Esophagus muscularis mucosa (tissue), 4 donors: Measurements from ENCODE around the gene AGMAT. TPM values are rescaled to one million over a fixed set of nuclear protein-coding genes. Genes with fewer than 3 reads are reported as not detected.

Source experiments
- DNase-seq: peaks from one replicate; pipeline ENCODE4 v3.0.0-alpha.2; 2017; ENCODE audit errors: extremely low spot score
- H3K27ac ChIP-seq, 4 donors: fragments of 200-600 bp; sonication (generic); replicated peaks in 1 of 4; 1 replicate in 3 of 4; 2 replicates in 1 of 4; pipeline ENCODE4 v1.5.1; 2016 to 2019; ENCODE audit warnings: mild to moderate bottlenecking in 1 of 4
- H3K27me3 ChIP-seq, 4 donors: fragments of 200-600 bp; sonication (generic); one replicate each; pipeline versions ENCODE4 v1.5.1 to v1.6.0; 2016 to 2019
- H3K36me3 ChIP-seq, 4 donors: fragments of 200-600 bp; sonication (generic); one replicate each; pipeline ENCODE4 v1.5.1; 2016 to 2019
- H3K4me1 ChIP-seq, 4 donors: fragments of 200-600 bp; sonication (generic); one replicate each; pipeline ENCODE4 v1.5.1; 2016 to 2019
- H3K4me3 ChIP-seq, 4 donors: fragments of 200-600 bp; sonication (generic); 1 replicate in 2 of 4; 2 replicates in 2 of 4; pipeline ENCODE4 v1.5.1; 2016 to 2019; ENCODE audit warnings: mild to moderate bottlenecking in 4 of 4, moderate library complexity in 1 of 4
- H3K9me3 ChIP-seq, 4 donors: fragments of 200-600 bp; sonication (generic); 1 replicate in 3 of 4; 2 replicates in 1 of 4; pipeline ENCODE4 v1.5.1; 2016 to 2019
- CTCF ChIP-seq, 3 experiments: fragments of 200-600 bp in 2 of 3; fragments of 450-650 bp in 1 of 3; sonication (generic) in 2 of 3; IDR thresholded peaks; one replicate each; pipeline ENCODE4 v1.5.1; 2017 to 2019; ENCODE audit warnings: antibody characterized with exemption in 3 of 3, mild to moderate bottlenecking in 2 of 3, moderate library complexity in 1 of 3
- EP300 ChIP-seq: sonication (generic); formaldehyde crosslinking; IDR thresholded peaks from one replicate; pipeline ENCODE4 v1.6.1; 2017; ENCODE audit warnings: antibody characterized with exemption
- POLR2A ChIP-seq: fragments of 450-650 bp; IDR thresholded peaks from one replicate; pipeline ENCODE4 v1.6.1; 2017; ENCODE audit warnings: antibody characterized with exemption, moderate library complexity, mild to moderate bottlenecking, low read depth
- POLR2AphosphoS5 ChIP-seq, 2 donors: sonication (generic); formaldehyde crosslinking; IDR thresholded peaks; one replicate each; pipeline ENCODE4 v1.6.1; 2017; ENCODE audit warnings: antibody characterized with exemption in 2 of 2
- WGBS: methylation state at CpG from one replicate; pipeline ENCODE4 v1.1.5; 2018; 5-methylcytosine and 5-hydroxymethylcytosine counted together
- intact Hi-C: fragments of 100-400 bp; cut with DNase I; formaldehyde crosslinking; loops from one replicate; pipeline ENCODE4 v1.15.1; 2023
- total RNA-seq, 4 donors: library from RNA; depleted of rRNA; stranded (reverse); fragments of >200 nt; gene quantifications; one replicate each; pipeline versions ENCODE4 v1.1.0 to v1.2.1, GENCODE V29; 2016

AGMAT gene
- total RNA-seq, 4 donors from 2014 or later, result not detected

GRCh38 chr1:15603050-15603965 is 18.5 kb upstream of the AGMAT start:
- Histone ChIP-seq H3K36me3 (no peaks in the 10 kb centered on the region), H3K9me3 (no peaks in the 10 kb centered on the region), H3K27me3 (no peaks in the 10 kb centered on the region), H3K4me1 (peaks cover 5 to 23% (median 19%) of the 10 kb centered on the region in 4 donors), H3K4me3 (peak overlapping the region; percentile 68 to 85 (median 78)), H3K27ac (peak overlapping the region; percentile 80 to 87 (median 85))
- intact Hi-C loops, result loop anchor here (5.0 kb wide), 1 partner anchor 139 kb away; the partner anchor contains the start of gene TMEM82
- TF ChIP-seq POLR2AphosphoS5 (IDR thresholded peaks at IDR 0.05) (peak; percentile 87 to 96), EP300 (no peak)
- WGBS, result 2% methylated on average over 30 of the region's 56 CpGs
- peak; percentile 99 for DNase-seq

- Histone ChIP-seq H3K27me3 (no peaks in the 10 kb centered on the region), H3K4me1 (peaks cover 10 to 17% (median 15%) of the 10 kb centered on the region in 4 donors), H3K36me3 (no peaks in the 10 kb centered on the region), H3K4me3 (no peak overlapping the region), H3K9me3 (no peaks in the 10 kb centered on the region), H3K27ac (no peak overlapping the region)
- TF ChIP-seq POLR2A (no peak), EP300 (no peak), POLR2AphosphoS5 (IDR thresholded peaks at IDR 0.05) (no peak), CTCF (IDR thresholded peaks at IDR 0.05) (no peak)
- intact Hi-C loops, result no loop called here
- 60% methylated on average over 2 of the region's 2 CpGs for WGBS
- DNase-seq, result no peak
Measured at GRCh38 chr1:15598436-15598835, 13.6 kb upstream of the AGMAT start.

- H3K27ac ChIP-seq, result no peak overlapping the region
- WGBS, result 84% methylated on average over 5 of the region's 5 CpGs
Measured at GRCh38 chr1:15595809-15596617, 11.2 kb upstream of the AGMAT start.

GRCh38 chr1:15592285-15592684 is 7.4 kb upstream of the AGMAT start:
- no peaks in the 10 kb centered on the region for H3K36me3 ChIP-seq
- WGBS, result 66% methylated on average over 5 of the region's 5 CpGs
- no peak for DNase-seq
- TF ChIP-seq POLR2A (no peak), POLR2AphosphoS5 (IDR thresholded peaks at IDR 0.05) (no peak), CTCF (IDR thresholded peaks at IDR 0.05) (no peak)
- no peak overlapping the region for H3K27ac ChIP-seq
- H3K27me3 ChIP-seq, result peaks cover 0 to 6% (median 0%) of the 10 kb centered on the region in 4 donors
- peaks cover 0 to 10% (median 0%) of the 10 kb centered on the region in 4 donors for H3K4me1 ChIP-seq
- intact Hi-C loops, result no loop called here
- H3K4me3 ChIP-seq, result no peak overlapping the region
- H3K9me3 ChIP-seq, result no peaks in the 10 kb centered on the region

More at GRCh38 chr1:15595809-15596617, 11.2 kb upstream of the AGMAT start:
- TF ChIP-seq POLR2A, result no peak
- no peak for TF ChIP-seq POLR2AphosphoS5 (IDR thresholded peaks at IDR 0.05)
- no peak for TF ChIP-seq CTCF (IDR thresholded peaks at IDR 0.05)
- TF ChIP-seq EP300, result no peak
- Histone ChIP-seq H3K4me1 (peaks cover 0 to 10% (median 0%) of the 10 kb centered on the region in 4 donors), H3K9me3 (no peaks in the 10 kb centered on the region), H3K4me3 (no peak overlapping the region), H3K36me3 (no peaks in the 10 kb centered on the region), H3K27me3 (peaks cover 0 to 6% (median 0%) of the 10 kb centered on the region in 4 donors)
- intact Hi-C loops, result no loop called here
- DNase-seq, result no peak
